ENCODE data around the gene VWF. TPM values are rescaled to one million over a fixed set of nuclear protein-coding genes. Genes with fewer than 3 reads are reported as not detected.

The VWF gene
- total RNA-seq, 1 donor from 2014 or later, result 733 TPM

GRCh38 chr12:5988659-5989116 is 135.8 kb downstream of the VWF start:
- DNase-seq (ENCODE audit: low spot score), result no peak

- no peak for DNase-seq (ENCODE audit: low spot score)
Measured at GRCh38 chr12:5988088-5988487, 136.4 kb downstream of the VWF start.

GRCh38 chr12:5987573-5987972 is 136.9 kb downstream of the VWF start:
- no peak for DNase-seq (ENCODE audit: low spot score)

GRCh38 chr12:5985471-5985870 is 139.0 kb downstream of the VWF start:
- DNase-seq (ENCODE audit: low spot score), result no peak

GRCh38 chr12:5984873-5985272 is 139.6 kb downstream of the VWF start:
- no peak for DNase-seq (ENCODE audit: low spot score)

- DNase-seq (ENCODE audit: low spot score), result no peak
Measured at GRCh38 chr12:5982106-5982505, 142.4 kb downstream of the VWF start.

- DNase-seq (ENCODE audit: low spot score), result no peak
Measured at GRCh38 chr12:5977556-5977955, 146.9 kb downstream of the VWF start.

GRCh38 chr12:5976711-5977110 is 147.8 kb downstream of the VWF start:
- no peak for DNase-seq (ENCODE audit: low spot score)

- no peak for DNase-seq (ENCODE audit: low spot score)
Measured at GRCh38 chr12:5976196-5976595, 148.3 kb downstream of the VWF start.

- DNase-seq (ENCODE audit: low spot score), result no peak
Measured at GRCh38 chr12:5973461-5974115, 150.9 kb downstream of the VWF start.

- DNase-seq (ENCODE audit: low spot score), result no peak
Measured at GRCh38 chr12:5972387-5972786, 152.1 kb downstream of the VWF start.

GRCh38 chr12:5971194-5971850 is 153.1 kb downstream of the VWF start:
- DNase-seq (ENCODE audit: low spot score), result no peak

GRCh38 chr12:5969974-5970690 is 154.3 kb downstream of the VWF start:
- DNase-seq (ENCODE audit: low spot score), result no peak

- no peak for DNase-seq (ENCODE audit: low spot score)
Measured at GRCh38 chr12:5969156-5969973, 155.1 kb downstream of the VWF start.

GRCh38 chr12:5967645-5968415 is 156.6 kb downstream of the VWF start:
- DNase-seq (ENCODE audit: low spot score), result no peak

GRCh38 chr12:5966486-5967095 is 157.9 kb downstream of the VWF start:
- peak; percentile 75 for DNase-seq (ENCODE audit: low spot score)

- DNase-seq (ENCODE audit: low spot score), result peak; percentile 89
Measured at GRCh38 chr12:5965950-5966383, 158.5 kb downstream of the VWF start.

GRCh38 chr12:5964913-5965900 is 159.3 kb downstream of the VWF start:
- no peak for DNase-seq (ENCODE audit: low spot score)

GRCh38 chr12:5963515-5963914 is 161.0 kb downstream of the VWF start:
- DNase-seq (ENCODE audit: low spot score), result no peak
